IMR-90 (cell line): ENCODE results near the gene THBS1. TPM values are rescaled to one million over a fixed set of nuclear protein-coding genes. Genes with fewer than 3 reads are reported as not detected.
A peak's percentile ranks its signal among the peaks of the same experiment; 100 is the strongest.

ENCODE experiments used
- ATAC-seq: fragments of 200-7000 bp; cut with Tn5 transposase; 2 replicates; pipeline ENCODE4 v1.9.1; 2020; ENCODE audit warnings: low read depth, mild to moderate bottlenecking, moderate library complexity
- BruUV-seq: library from RNA; stranded (reverse); fragments of 400-500 nt; replicated peaks from 2 replicates; lab custom pipeline; 2021; lab: Mats Ljungman, UMichigan
- CTCF ChIA-PET: fragments of 300-600 bp; formaldehyde crosslinking; extraction: SDS; loops from one replicate; lab custom pipeline; 2021; ENCODE audit warnings: antibody characterized with exemption; lab: Yijun Ruan, JAX
- POLR2A ChIA-PET: fragments of 300-600 bp; sonication (Branson Sonifier 250); formaldehyde crosslinking; loops from one replicate; lab custom pipeline; 2022; ENCODE audit warnings: antibody characterized with exemption; ENCODE audit not compliant: unreplicated experiment; lab: Charles Lee
- DNase-seq: peaks from one replicate; pipeline ENCODE4 v3.0.0; 2013
- H2AFZ ChIP-seq: replicated peaks from 2 replicates; pipeline ENCODE3; 2013; ENCODE audit warnings: low read length, mild to moderate bottlenecking; ENCODE audit not compliant: poor library complexity
- H2AK5ac ChIP-seq: 2 replicates; pipeline ENCODE4 v1.6.1; 2013; ENCODE audit warnings: low read depth, low read length, inconsistent platforms
- H2AK9ac ChIP-seq: replicated peaks from 2 replicates; pipeline ENCODE3; 2013; ENCODE audit warnings: mild to moderate bottlenecking, low read depth, low read length, moderate library complexity; ENCODE audit not compliant: poor library complexity
- H2BK120ac ChIP-seq: 2 replicates; pipeline ENCODE4 v1.6.1; 2013; ENCODE audit warnings: low read depth, low read length, inconsistent platforms
- H2BK15ac ChIP-seq: 3 replicates; pipeline ENCODE4 v1.6.1; 2013; ENCODE audit warnings: low read depth, low read length, inconsistent platforms
- H2BK20ac ChIP-seq: 2 replicates; pipeline ENCODE4 v1.6.1; 2013; ENCODE audit warnings: low read depth, mild to moderate bottlenecking, inconsistent platforms, low read length, moderate library complexity
- H2BK5ac ChIP-seq: 2 replicates; pipeline ENCODE4 v1.6.1; 2013; ENCODE audit warnings: mild to moderate bottlenecking, low read depth, low read length, inconsistent platforms; ENCODE audit not compliant: poor library complexity, severe bottlenecking
- H3K14ac ChIP-seq: replicated peaks from 2 replicates; pipeline ENCODE4 v1.6.1; 2013; ENCODE audit warnings: low read depth, low read length, inconsistent platforms
- H3K18ac ChIP-seq: 2 replicates; pipeline ENCODE4 v1.6.1; 2013; ENCODE audit warnings: low read depth, low read length, control low read depth
- H3K23ac ChIP-seq: 2 replicates; pipeline ENCODE4 v1.6.1; 2013; ENCODE audit warnings: low read depth, low read length, inconsistent platforms
- H3K27ac ChIP-seq: 2 replicates; pipeline ENCODE4 v1.5.1; 2013; ENCODE audit warnings: mild to moderate bottlenecking, control low read depth, low read length; ENCODE audit not compliant: insufficient read depth
- H3K27me3 ChIP-seq: 2 replicates; pipeline ENCODE4 v1.6.1; 2013; ENCODE audit warnings: low read length; ENCODE audit not compliant: control insufficient read depth, insufficient read depth
- H3K36me3 ChIP-seq: 2 replicates; pipeline ENCODE4 v1.6.1; 2013; ENCODE audit warnings: low read length, mixed read lengths; ENCODE audit not compliant: control insufficient read depth, insufficient read depth
- H3K4ac ChIP-seq: 2 replicates; pipeline ENCODE4 v1.6.1; 2013; ENCODE audit warnings: low read depth, low read length, inconsistent platforms
- H3K4me1 ChIP-seq: 2 replicates; pipeline ENCODE4 v1.6.1; 2013; ENCODE audit warnings: low read length, mixed read lengths; ENCODE audit not compliant: control insufficient read depth, insufficient read depth
- H3K4me2 ChIP-seq: 2 replicates; pipeline ENCODE4 v1.6.1; 2013; ENCODE audit warnings: low read depth, mild to moderate bottlenecking, control low read depth, low read length, moderate library complexity
- H3K4me3 ChIP-seq: 2 replicates; pipeline ENCODE4 v1.5.1; 2013; ENCODE audit warnings: low read depth, mild to moderate bottlenecking, control low read depth, low read length, moderate library complexity; ENCODE audit not compliant: insufficient read depth
- H3K56ac ChIP-seq: 2 replicates; pipeline ENCODE4 v1.6.1; 2013; ENCODE audit warnings: low read length, inconsistent platforms; ENCODE audit not compliant: insufficient read depth; ENCODE audit errors: extremely low read depth
- H3K79me1 ChIP-seq, 2 experiments: 2 replicates each; pipeline ENCODE4 v1.6.1; 2013; ENCODE audit warnings: low read length in 2 of 2, inconsistent platforms in 1 of 2, low read depth in 1 of 2
- H3K9ac ChIP-seq: 2 replicates; pipeline ENCODE4 v1.6.1; 2013; ENCODE audit warnings: low read depth, low read length, control low read depth
- H3K9me1 ChIP-seq: 2 replicates; pipeline ENCODE4 v1.6.1; 2013; ENCODE audit warnings: low read length, inconsistent platforms; ENCODE audit not compliant: insufficient read depth
- H3K9me3 ChIP-seq: 2 replicates; pipeline ENCODE4 v1.6.1; 2013; ENCODE audit warnings: low read length; ENCODE audit not compliant: control insufficient read depth, insufficient read depth
- H4K20me1 ChIP-seq: 2 replicates; pipeline ENCODE4 v1.6.1; 2013; ENCODE audit warnings: low read length, inconsistent platforms; ENCODE audit not compliant: insufficient read depth
- H4K5ac ChIP-seq: 2 replicates; pipeline ENCODE4 v1.6.1; 2013; ENCODE audit warnings: mild to moderate bottlenecking, low read depth, low read length, control low read depth
- H4K8ac ChIP-seq, 2 experiments: 2 replicates each; pipeline ENCODE4 v1.6.1; 2013; ENCODE audit warnings: low read depth in 2 of 2, low read length in 2 of 2, control low read depth in 1 of 2, inconsistent platforms in 1 of 2
- H4K91ac ChIP-seq: 2 replicates; pipeline ENCODE4 v1.6.1; 2013; ENCODE audit warnings: low read depth, low read length, inconsistent platforms; ENCODE audit not compliant: insufficient read depth
- BHLHE40 ChIP-seq: fragments of 150-350 bp; IDR thresholded peaks from 2 replicates; pipeline ENCODE4 v1.6.1; 2016; ENCODE audit warnings: mild to moderate bottlenecking, low read depth, low read length
- CTCF ChIP-seq: conservative IDR thresholded peaks from 2 replicates; pipeline ENCODE4 v1.5.1; 2012; ENCODE audit warnings: mild to moderate bottlenecking, low read depth, low read length, improper control_type of control experiment
- ELK1 ChIP-seq: fragments of 150-350 bp; IDR thresholded peaks from 2 replicates; pipeline ENCODE4 v1.6.1; 2016; ENCODE audit warnings: low read depth, mild to moderate bottlenecking, low read length, moderate library complexity, borderline replicate concordance
- FOS ChIP-seq: fragments of 150-350 bp; IDR thresholded peaks from 2 replicates; pipeline ENCODE4 v1.6.1; 2016; ENCODE audit warnings: low read depth, low read length
- MAFK ChIP-seq: IDR thresholded peaks from 2 replicates; pipeline ENCODE4 v1.6.1; 2012; ENCODE audit warnings: low read depth, low read length, improper control_type of control experiment
- MAZ ChIP-seq: IDR thresholded peaks from 2 replicates; pipeline ENCODE4 v1.6.1; 2012; ENCODE audit warnings: low read depth, mild to moderate bottlenecking, low read length, improper control_type of control experiment, moderate library complexity, borderline replicate concordance
- POLR2A ChIP-seq: IDR thresholded peaks from 2 replicates; pipeline ENCODE4 v1.6.1; 2012; ENCODE audit warnings: mild to moderate bottlenecking, low read depth, low read length
- RCOR1 ChIP-seq: IDR thresholded peaks from 2 replicates; pipeline ENCODE4 v1.6.1; 2012; ENCODE audit warnings: mild to moderate bottlenecking, low read length, improper control_type of control experiment; ENCODE audit not compliant: insufficient replicate concordance
- WGBS, 2 experiments: methylation state at CpG; one replicate each; pipeline versions ENCODE4 v1.1.5 to v1.1.7; 2013; ENCODE audit warnings: missing lambda C conversion rate in 2 of 2; ENCODE audit not compliant: insufficient read length in 1 of 2; ENCODE audit errors: extremely low coverage in 2 of 2; 5-methylcytosine and 5-hydroxymethylcytosine counted together
- dilution Hi-C: fragments of 300-500 bp; cut with HindIII; formaldehyde crosslinking; loops from one replicate; pipeline ENCODE4 v1.14.3; 2018; ENCODE audit warnings: low sequenced_read_pairs; ENCODE audit not compliant: unreplicated experiment
- in situ Hi-C: fragments of 300-500 bp; cut with MboI; formaldehyde crosslinking; loops from 3 replicates; pipeline ENCODE4 v1.14.3; 2019; ENCODE audit warnings: low sequenced_read_pairs, inconsistent platforms, mixed read lengths
- intact Hi-C: fragments of 100-400 bp; cut with micrococcal nuclease; formaldehyde crosslinking; loops from 2 replicates; pipeline ENCODE4 v1.10.0; 2022
- polyA plus RNA-seq, 3 experiments: library from polyadenylated mRNA; depleted of rRNA; stranded (reverse); fragments of >200 nt; gene quantifications; 2 replicates each; pipeline ENCODE4 v1.2.3, GENCODE V29; 2012; ENCODE audit warnings: low replicate concordance in 1 of 3
- total RNA-seq: library from RNA; depleted of rRNA; stranded (reverse); fragments of >200 nt; gene quantifications from 2 replicates; pipeline ENCODE4 v1.2.3, GENCODE V29; 2012

THBS1 gene
- total and polyA plus RNA-seq, 2 of the 4 experiments (the other 2 are of a cell fraction): 1,562 to 4,071 TPM

GRCh38 chr15:39599871-39600270 lies 19.0 kb downstream of the THBS1 start:
- peak; percentile 4 for ATAC-seq
- Histone ChIP-seq H3K4me2 (no peak overlapping the region), H2AK5ac (no peak overlapping the region), H3K9me1 (peaks cover 5% of the 10 kb centered on the region; the same call in 1 of the 2 replicates), H4K8ac (no peak overlapping the region), H3K14ac (no peak overlapping the region), H3K79me1 (peaks cover 0 to 8% of the 10 kb centered on the region in 2 experiments; a peak in 2 of 4 replicates), H2AFZ (no peak overlapping the region), H2BK15ac (no peak overlapping the region), H4K5ac (no peak overlapping the region), H3K23ac (no peak overlapping the region), H3K36me3 (peaks cover 14% of the 10 kb centered on the region), H3K4ac (no peak overlapping the region), H3K4me3 (no peak overlapping the region), H2AK9ac (no peak overlapping the region), H2BK20ac (no peak overlapping the region), H3K27me3 (no peaks in the 10 kb centered on the region), H3K56ac (no peak overlapping the region), H4K91ac (no peak overlapping the region), H3K18ac (no peak overlapping the region), H3K9me3 (no peaks in the 10 kb centered on the region), H2BK5ac (peak overlapping the region; percentile 66), H3K9ac (no peak overlapping the region), H4K20me1 (peaks cover 43% of the 10 kb centered on the region), H2BK120ac (no peak overlapping the region), H3K4me1 (peaks cover 2% of the 10 kb centered on the region; the same call in 1 of the 2 replicates), H3K27ac (no peak overlapping the region)
- peak; percentile 79 for DNase-seq
- POLR2A ChIA-PET: no interaction called here
- CTCF ChIA-PET: interaction anchor here (0.6 to 1.2 kb wide), 2 partner anchors 157 to 446 kb away, joined by 4 read pairs; no protein-coding TSS in a partner anchor
- BruUV-seq: no TSS peak
- WGBS, 2 experiments: 0% methylated on average over 1 of the region's 2 CpGs; no CpG with 5 or more reads in 1 of the 2 experiments
- in situ Hi-C loops (loop anchor here (10.0 kb wide), 1 partner anchor 145 kb away; no protein-coding TSS in a partner anchor), intact Hi-C loops (loop anchor here (1.0 to 5.0 kb wide), 3 partner anchors 62 to 157 kb away; no protein-coding TSS in a partner anchor), dilution Hi-C loops (no loop called here)
- TF ChIP-seq RCOR1 (no peak), ELK1 (no peak), MAZ (no peak), CTCF (no peak), POLR2A (no peak), FOS (no peak), MAFK (no peak), BHLHE40 (no peak)
